Activated naive CD8-positive, alpha-beta T cell treated with anti-CD3 and anti-CD28 coated beads, Interleukin-2, amount 10 ng/mL, durations not matched to agents 7 days and 5 days (primary cell): ENCODE data around the gene ASCC3. TPM values are rescaled to one million over a fixed set of nuclear protein-coding genes. Genes with fewer than 3 reads are reported as not detected.

ENCODE experiments used
- ATAC-seq: fragments of 150-1000 bp; cut with Tn5 transposase; one replicate; pipeline ENCODE4 v1.10.0; 2021; ENCODE audit warnings: low read depth, moderate library complexity
- POLR2A ChIA-PET: fragments of 350-600 bp; sonication (Branson Sonifier 250); formaldehyde crosslinking; loops from one replicate; lab custom pipeline; 2021; ENCODE audit warnings: antibody characterized with exemption; lab: Charles Lee
- DNase-seq: peaks from one replicate; pipeline ENCODE4 v3.0.0; 2021
- H3K27ac Mint-ChIP-seq: one replicate; pipeline ENCODE4 v1.8.0; 2022; ENCODE audit warnings: mild to moderate bottlenecking, mixed read lengths
- H3K27me3 Mint-ChIP-seq: one replicate; pipeline ENCODE4 v1.8.0; 2022; ENCODE audit warnings: mild to moderate bottlenecking, moderate library complexity, mixed read lengths
- H3K36me3 Mint-ChIP-seq: one replicate; pipeline ENCODE4 v1.8.0; 2021; ENCODE audit warnings: mild to moderate bottlenecking, mixed read lengths
- H3K4me1 Mint-ChIP-seq: one replicate; pipeline ENCODE4 v1.8.0; 2021; ENCODE audit warnings: mixed read lengths
- H3K4me3 Mint-ChIP-seq: one replicate; pipeline ENCODE4 v1.8.0; 2022; ENCODE audit warnings: mild to moderate bottlenecking, moderate library complexity, mixed read lengths
- H3K9me3 Mint-ChIP-seq: one replicate; pipeline ENCODE4 v1.8.0; 2021; ENCODE audit warnings: mixed read lengths
- total RNA-seq, 2 experiments: library from RNA; stranded (reverse); gene quantifications; one replicate each; pipeline ENCODE4 v1.2.3, GENCODE V29; 2021

The ASCC3 gene
- total RNA-seq, 2 experiments from 2014 or later = 54.7 to 59.6 TPM

- POLR2A ChIA-PET = no interaction called here
- peaks cover 2% of the 10 kb centered on the region for H3K36me3 Mint-ChIP-seq
Measured at GRCh38 chr6:100460650-100461204, 420.4 kb downstream of the ASCC3 start.

DNA sequence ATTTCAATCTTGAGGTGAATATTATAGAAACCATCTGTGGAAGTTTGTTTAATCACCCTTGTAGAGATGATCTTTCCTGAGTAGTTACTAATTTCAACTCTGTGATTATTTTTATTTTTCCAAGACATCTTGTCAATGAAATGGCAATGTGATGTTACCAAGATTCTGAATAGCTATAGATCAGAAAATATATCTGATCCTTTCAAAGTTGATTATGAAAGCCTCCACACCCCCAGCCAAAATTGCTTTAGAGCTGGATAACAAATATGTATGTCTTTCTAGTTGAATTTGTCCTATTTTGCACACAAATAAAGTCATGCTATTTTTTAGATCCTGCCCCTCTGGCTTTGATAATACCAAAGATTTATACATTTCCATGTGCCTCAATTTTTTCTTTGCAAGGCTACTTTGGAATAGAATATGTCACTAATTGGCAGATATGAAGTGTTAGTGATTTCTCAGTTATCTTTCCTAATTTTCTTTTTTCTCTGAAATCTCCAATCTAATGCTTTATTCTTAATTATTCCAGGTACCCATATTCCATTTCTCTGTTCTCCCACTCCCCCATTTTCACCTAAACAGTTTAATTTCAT lies 421.4 kb downstream of the ASCC3 start:
- Mint-ChIP-seq H3K4me3 (no peak overlapping the region), H3K27ac (no peak overlapping the region), H3K4me1 (peaks cover 9% of the 10 kb centered on the region), H3K27me3 (peaks cover 41% of the 10 kb centered on the region), H3K9me3 (peaks cover 7% of the 10 kb centered on the region), H3K36me3 (peaks cover 2% of the 10 kb centered on the region)
- DNase-seq (no peak), ATAC-seq (no peak)
- POLR2A ChIA-PET = no interaction called here

More at GRCh38 chr6:100460650-100461204, 420.4 kb downstream of the ASCC3 start:
- DNase-seq = no peak
- Mint-ChIP-seq H3K4me3 (no peak overlapping the region), H3K4me1 (peaks cover 8% of the 10 kb centered on the region), H3K27ac (no peak overlapping the region), H3K27me3 (peaks cover 50% of the 10 kb centered on the region), H3K9me3 (peaks cover 7% of the 10 kb centered on the region)
- no peak for ATAC-seq

DNA sequence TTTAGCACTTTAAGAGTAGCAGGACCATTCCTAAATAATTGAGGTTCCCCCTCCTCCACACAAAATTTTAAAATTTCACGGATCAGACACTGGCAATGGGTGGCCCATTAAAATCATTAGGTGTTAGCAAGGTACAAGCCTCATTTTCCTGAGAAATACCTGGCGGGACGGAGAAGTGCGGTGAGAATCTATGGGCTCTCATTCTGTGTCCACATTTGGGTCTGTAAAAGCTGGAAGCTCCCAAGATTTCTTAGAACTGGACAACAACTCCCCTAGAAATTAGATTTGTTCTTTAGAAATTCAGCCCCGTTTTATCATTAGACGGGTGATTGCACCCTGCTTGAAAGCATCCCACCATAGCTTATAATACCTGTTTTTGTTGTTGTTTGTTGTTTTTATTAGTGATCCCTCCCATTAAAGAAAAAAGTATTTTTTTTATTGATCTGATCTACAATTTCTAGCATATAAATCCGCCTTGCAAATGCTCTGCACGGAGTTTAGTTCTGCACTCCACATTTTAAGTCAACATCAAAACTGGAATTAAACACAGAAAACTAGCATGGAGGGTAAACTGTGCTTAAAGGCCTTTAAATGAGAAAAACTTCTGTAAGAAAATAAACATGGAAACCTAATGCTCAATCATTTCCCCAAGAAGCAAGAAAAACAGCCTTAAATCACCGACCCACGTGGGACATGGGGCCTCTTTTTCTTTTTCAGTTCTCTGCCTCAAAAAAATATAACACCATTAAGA lies 422.1 kb downstream of the ASCC3 start:
- DNase-seq = no peak
- POLR2A ChIA-PET = no interaction called here
- Mint-ChIP-seq H3K4me3 (no peak overlapping the region), H3K27ac (no peak overlapping the region), H3K4me1 (peaks cover 9% of the 10 kb centered on the region), H3K36me3 (peaks cover 2% of the 10 kb centered on the region), H3K27me3 (peaks cover 37% of the 10 kb centered on the region), H3K9me3 (peaks cover 7% of the 10 kb centered on the region)
- ATAC-seq = no peak
